ENCODE data around the gene TRAF1.

GRCh38 chr9:120946259-120946658, 19.7 kb upstream of the TRAF1 start:
- TF ChIP-seq POLR2A (IDR thresholded peaks at IDR 0.05), result no peak
- TF ChIP-seq, protein P1, sequence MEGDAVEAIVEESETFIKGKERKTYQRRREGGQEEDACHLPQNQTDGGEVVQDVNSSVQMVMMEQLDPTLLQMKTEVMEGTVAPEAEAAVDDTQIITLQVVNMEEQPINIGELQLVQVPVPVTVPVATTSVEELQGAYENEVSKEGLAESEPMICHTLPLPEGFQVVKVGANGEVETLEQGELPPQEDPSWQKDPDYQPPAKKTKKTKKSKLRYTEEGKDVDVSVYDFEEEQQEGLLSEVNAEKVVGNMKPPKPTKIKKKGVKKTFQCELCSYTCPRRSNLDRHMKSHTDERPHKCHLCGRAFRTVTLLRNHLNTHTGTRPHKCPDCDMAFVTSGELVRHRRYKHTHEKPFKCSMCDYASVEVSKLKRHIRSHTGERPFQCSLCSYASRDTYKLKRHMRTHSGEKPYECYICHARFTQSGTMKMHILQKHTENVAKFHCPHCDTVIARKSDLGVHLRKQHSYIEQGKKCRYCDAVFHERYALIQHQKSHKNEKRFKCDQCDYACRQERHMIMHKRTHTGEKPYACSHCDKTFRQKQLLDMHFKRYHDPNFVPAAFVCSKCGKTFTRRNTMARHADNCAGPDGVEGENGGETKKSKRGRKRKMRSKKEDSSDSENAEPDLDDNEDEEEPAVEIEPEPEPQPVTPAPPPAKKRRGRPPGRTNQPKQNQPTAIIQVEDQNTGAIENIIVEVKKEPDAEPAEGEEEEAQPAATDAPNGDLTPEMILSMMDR (IDR thresholded peaks at IDR 0.05), result no peak
- no peak for TF ChIP-seq EP300 (IDR thresholded peaks at IDR 0.05)

Data from tibial nerve (tissue), 4 donors.